HL-60 (cell line): Measurements from ENCODE around the gene EPS15.

Experiments
- CTCF ChIP-seq: IDR thresholded peaks from one replicate; pipeline ENCODE4 v1.5.1; 2011; ENCODE audit warnings: low read length, control low read depth, inconsistent platforms; ENCODE audit not compliant: insufficient read depth
- POLR2AphosphoS5 ChIP-seq: IDR thresholded peaks from 2 replicates; pipeline ENCODE4 v1.6.1; 2012; ENCODE audit warnings: low read depth
- REST ChIP-seq: IDR thresholded peaks from 2 replicates; pipeline ENCODE4 v1.6.1; 2012; ENCODE audit warnings: low read depth; ENCODE audit not compliant: insufficient replicate concordance

DNA sequence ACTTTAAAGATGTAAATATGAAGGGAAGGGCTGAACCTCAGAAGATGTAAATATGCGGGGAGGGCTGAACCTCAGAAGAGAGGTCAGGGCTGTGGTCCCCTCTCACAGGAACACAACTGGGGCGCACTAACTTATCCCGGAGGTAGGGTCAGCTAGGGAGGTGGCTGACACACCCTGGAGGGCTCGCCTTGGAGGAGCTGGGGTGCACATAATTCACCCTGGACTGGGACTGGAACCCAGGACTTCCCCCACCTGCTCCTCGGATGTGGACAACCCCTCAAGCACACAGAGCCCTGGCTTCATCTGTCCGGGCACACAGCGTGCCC is 174.8 kb downstream of the EPS15 start:
- TF ChIP-seq POLR2AphosphoS5 (no peak), CTCF (no peak), REST (no peak)
